GM12801 (cell line): ENCODE results near the gene BAHCC1.

Experiments used
- TF ChIP-seq, protein P1 (sequence below): IDR thresholded peaks from one replicate; pipeline ENCODE4 v1.5.1; 2011; ENCODE audit warnings: control low read depth; ENCODE audit not compliant: insufficient read length; ENCODE audit errors: extremely low read depth

Gene BAHCC1

DNA sequence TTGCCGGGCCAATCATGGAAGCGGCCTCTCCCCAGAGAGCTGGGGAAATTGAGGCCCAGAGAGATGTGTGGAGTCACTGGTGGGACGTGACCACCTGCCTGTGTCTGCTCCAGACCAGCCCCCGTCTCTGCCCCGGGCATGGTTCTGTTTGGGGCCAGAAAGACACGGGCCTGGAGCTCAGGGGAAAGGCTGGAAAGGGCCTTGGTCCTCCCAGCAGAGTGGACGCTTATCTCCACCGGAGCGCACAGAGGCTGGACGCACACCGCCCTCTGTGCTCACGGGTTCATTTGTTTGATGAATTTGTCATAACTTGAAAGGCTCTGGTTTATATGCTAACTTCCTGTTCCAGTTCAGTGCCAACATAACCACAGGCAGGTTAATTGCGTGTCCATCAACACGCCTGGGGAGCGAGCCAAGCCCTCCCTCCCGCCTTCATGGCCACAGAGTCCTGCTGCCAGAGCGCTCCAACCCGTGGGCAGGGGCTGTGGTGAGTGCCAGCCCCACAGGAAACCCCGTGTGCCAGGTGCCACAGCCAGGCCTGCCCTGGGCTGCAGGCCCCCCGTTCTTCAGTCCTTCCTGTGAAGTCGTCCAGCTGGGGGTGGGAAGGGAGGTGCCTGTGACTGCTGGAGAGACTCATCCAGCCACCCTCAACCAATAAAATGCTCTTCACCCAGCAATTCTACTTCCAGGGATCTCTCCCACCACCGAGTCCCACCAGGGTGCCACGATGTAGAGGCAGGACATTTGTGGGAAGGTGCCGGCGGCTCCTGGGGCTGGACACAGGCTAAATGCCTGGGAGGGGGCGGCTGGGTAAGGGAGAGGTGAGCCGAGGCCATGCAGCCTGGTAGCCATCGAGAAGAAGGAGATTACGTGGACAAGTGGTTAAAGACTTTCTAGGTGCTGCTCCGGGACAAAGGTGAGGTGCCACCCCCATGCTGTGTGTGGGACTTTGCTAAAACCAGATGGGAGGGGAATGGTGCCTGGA, 29.4 kb upstream of the BAHCC1 start:
- TF ChIP-seq, protein P1, sequence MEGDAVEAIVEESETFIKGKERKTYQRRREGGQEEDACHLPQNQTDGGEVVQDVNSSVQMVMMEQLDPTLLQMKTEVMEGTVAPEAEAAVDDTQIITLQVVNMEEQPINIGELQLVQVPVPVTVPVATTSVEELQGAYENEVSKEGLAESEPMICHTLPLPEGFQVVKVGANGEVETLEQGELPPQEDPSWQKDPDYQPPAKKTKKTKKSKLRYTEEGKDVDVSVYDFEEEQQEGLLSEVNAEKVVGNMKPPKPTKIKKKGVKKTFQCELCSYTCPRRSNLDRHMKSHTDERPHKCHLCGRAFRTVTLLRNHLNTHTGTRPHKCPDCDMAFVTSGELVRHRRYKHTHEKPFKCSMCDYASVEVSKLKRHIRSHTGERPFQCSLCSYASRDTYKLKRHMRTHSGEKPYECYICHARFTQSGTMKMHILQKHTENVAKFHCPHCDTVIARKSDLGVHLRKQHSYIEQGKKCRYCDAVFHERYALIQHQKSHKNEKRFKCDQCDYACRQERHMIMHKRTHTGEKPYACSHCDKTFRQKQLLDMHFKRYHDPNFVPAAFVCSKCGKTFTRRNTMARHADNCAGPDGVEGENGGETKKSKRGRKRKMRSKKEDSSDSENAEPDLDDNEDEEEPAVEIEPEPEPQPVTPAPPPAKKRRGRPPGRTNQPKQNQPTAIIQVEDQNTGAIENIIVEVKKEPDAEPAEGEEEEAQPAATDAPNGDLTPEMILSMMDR, result no peak

DNA sequence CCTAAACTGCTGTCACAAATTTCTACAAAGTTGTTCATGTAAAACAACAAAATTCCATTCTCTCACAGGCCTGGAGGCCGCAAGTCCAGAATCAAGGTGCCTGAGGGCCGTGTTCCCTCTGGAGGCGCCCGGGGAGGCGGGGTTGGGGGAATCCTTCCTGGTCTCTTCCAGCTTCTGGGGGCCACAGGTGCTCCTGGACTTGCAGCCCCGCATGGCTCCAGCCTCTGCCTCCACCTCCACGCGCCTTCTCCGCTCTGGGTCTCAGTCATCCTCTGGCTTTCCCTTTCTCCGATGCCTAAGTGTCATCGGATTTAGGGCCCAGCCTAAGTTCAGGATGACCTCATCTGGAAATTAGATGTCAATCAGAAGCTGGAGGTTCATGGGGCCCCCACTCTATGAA, 28.6 kb upstream of the BAHCC1 start:
- TF ChIP-seq, protein P1, result no peak

DNA sequence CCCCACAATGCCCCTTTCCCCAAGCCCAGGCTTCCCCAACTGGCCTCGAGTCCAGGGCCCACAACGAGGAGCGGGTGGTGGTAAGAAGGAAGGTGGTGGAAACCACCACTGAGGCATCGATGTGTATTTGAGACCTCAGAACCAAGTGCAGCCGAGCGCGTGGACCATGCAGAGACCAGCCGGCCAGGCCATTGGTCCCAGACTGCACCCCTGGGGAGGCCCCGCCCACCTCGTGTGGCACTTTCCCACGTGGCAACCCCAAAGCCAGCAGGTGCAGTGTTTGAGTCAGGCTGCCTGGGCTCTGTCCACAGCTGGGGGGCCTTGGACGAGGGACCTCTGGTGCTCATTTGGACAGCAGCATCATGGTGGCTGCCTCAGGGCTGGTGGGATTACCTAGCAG, 28.1 kb upstream of the BAHCC1 start:
- TF ChIP-seq, protein P1, result no peak

DNA sequence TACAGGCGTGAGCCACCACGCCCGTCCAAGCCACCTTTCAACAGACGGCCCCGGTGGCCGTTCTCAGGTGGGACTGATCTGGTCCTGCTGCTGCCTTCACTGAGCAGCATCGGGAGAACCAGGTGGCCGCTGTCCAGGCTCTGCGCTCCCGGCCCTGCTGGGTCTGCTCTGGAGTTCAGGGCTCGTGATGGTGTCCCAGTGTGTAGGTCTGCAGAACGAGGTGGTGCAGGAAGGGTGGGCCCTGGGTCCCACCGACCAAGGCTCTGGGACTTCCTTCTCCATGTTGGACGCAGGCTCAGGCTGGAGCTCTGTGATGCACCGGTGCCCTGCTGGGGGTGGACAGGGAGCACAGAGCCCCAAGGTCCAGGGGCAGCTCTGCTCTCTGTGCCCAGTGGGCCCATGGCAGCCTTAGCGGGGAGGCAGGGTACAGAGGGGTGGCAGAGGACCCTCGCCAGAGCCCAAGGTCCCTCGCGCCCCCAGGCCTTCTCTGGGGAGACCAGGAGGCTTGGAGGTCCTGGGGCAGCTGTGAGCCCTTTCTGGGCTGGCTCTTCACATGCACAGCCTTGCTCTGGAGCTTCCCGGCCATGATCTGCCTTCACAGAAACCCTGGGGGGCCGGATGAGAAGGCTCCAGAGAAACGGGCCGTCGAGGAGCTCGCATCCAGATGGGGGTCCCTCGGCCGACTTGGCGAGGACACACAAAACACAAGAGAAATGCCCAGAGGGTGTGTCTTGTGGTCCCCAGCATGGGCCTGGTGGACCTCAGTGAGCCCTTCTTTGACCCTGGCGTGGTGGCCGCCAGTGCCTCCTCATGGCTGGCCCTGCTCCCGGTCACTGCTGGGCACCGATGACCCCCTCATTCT, 26.9 kb upstream of the BAHCC1 start:
- TF ChIP-seq, protein P1, result no peak

DNA sequence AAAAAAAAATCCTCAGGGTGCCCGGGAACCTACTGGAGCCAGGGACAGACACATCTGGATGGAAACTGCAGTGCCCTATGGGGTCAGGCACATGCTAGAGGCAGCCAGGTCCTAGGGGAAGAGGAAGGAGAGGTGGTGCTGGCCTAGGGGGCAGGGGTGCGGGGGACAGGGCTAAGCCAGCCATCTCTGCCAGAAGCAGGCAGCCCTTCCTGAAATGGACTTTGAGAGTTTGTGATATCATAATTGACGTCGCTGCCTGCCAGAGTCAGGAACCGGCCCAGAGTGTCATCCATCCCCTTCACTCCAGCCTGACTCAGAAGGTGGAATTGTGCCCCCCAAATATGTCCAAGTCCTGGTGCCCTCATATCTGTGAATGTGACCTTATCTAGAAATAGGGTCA, 25.0 kb upstream of the BAHCC1 start:
- TF ChIP-seq, protein P1, result no peak

DNA sequence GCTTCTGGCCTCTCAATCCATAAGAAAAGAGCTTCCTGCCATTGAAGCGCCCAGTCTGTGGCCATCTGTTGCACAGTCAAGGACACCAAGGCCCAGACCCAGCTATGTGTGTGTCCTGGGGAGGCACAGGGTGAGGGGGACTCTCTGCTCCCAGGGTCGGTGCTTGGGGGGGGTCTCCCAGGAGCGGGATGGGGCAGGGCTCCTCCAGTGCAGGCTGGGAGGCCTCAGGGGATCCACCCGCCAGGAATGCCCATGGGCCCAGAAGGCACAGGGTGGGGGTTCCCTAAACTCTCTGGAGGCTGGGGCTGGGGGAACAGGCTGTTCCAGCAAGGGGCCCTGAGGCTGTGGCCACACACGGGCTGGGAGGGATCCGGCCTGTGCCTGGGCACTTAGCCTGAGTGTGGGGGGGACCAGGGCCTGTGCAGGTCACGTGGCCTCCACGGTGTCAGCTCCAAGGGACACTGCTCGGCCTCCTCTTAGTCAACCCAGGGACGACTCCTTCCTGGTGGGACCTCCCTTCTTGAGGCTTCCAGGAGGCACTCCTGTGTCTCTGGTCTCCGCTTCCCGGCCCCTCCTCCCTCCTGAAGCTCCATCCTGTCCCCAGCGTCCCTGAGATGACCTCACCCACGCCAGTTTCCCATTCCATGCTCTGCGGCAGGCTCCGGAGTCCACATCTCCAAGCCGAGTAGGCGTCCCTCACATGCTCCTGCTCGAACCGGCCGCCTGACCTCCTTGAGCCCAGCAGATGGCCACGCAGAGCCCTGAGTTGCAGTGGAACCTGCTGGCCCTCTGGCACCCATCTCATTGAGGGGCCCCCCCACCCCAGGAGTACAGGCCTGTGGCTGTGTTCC, 23.1 kb upstream of the BAHCC1 start:
- TF ChIP-seq, protein P1, result no peak
